Retinal pigment epithelial cell (primary cell): ENCODE measurements around the gene ADAMTSL5.
"Not testable (repeated sequence)": the region's sequence is repeated elsewhere in the genome, so short reads cannot be mapped to it uniquely, and the experiment has no call there.

ENCODE experiments used
- DNase-seq: peaks from one replicate; pipeline ENCODE4 v3.0.0-alpha.2; 2010; ENCODE audit warnings: low read depth
- H3K4me3 ChIP-seq: 2 replicates; pipeline ENCODE4 v1.5.1; 2011; ENCODE audit warnings: mild to moderate bottlenecking, low read length, control low read depth, moderate library complexity
- TF ChIP-seq, protein P1 (sequence below): conservative IDR thresholded peaks from 2 replicates; pipeline ENCODE4 v1.5.1; 2011; ENCODE audit warnings: low read depth, low read length, control low read depth, inconsistent platforms

Gene ADAMTSL5

DNA sequence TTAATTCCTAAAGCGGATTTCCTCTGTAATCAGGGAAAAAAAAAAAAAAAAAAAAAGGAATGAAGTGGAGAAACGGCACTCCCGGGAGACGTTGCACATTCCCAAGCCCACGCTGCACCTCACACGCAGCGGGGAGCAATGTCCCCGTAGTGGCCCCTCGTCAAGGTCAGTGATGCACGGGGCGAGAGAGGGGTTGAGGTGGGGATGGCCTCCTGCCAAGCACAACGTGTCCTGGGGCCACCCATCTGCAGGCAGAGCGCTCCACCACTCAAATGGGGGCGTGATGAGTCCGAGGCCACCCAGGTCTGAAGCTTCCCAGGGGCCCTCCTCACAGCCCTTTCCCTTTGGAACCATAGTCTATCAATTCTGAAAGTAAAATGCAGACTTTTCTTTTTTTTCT, 26.2 kb upstream of the ADAMTSL5 start:
- no peak for DNase-seq
- no peak overlapping the region for H3K4me3 ChIP-seq
- TF ChIP-seq, protein P1, sequence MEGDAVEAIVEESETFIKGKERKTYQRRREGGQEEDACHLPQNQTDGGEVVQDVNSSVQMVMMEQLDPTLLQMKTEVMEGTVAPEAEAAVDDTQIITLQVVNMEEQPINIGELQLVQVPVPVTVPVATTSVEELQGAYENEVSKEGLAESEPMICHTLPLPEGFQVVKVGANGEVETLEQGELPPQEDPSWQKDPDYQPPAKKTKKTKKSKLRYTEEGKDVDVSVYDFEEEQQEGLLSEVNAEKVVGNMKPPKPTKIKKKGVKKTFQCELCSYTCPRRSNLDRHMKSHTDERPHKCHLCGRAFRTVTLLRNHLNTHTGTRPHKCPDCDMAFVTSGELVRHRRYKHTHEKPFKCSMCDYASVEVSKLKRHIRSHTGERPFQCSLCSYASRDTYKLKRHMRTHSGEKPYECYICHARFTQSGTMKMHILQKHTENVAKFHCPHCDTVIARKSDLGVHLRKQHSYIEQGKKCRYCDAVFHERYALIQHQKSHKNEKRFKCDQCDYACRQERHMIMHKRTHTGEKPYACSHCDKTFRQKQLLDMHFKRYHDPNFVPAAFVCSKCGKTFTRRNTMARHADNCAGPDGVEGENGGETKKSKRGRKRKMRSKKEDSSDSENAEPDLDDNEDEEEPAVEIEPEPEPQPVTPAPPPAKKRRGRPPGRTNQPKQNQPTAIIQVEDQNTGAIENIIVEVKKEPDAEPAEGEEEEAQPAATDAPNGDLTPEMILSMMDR: no peak

DNA sequence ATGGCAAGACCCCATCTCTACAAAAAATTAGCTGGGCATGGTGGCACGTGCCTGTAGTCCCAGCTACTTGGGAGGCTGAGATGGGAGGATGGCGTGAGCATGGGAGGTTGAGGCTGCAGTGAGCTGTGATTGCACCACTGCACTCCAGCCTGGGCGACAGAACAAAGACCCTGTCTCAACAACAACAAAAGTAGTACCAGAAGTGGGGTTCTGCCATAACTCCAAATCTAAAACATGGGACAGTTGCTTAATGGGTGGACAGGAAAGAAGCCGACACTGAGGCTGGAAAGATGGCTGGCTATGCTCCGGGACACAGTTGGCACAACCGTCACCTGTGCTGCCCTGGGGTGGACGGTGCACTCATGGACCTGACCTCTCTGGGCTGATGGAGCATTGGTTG, 22.9 kb upstream of the ADAMTSL5 start:
- DNase-seq, H3K4me3 ChIP-seq: not testable (repeated sequence)

DNA sequence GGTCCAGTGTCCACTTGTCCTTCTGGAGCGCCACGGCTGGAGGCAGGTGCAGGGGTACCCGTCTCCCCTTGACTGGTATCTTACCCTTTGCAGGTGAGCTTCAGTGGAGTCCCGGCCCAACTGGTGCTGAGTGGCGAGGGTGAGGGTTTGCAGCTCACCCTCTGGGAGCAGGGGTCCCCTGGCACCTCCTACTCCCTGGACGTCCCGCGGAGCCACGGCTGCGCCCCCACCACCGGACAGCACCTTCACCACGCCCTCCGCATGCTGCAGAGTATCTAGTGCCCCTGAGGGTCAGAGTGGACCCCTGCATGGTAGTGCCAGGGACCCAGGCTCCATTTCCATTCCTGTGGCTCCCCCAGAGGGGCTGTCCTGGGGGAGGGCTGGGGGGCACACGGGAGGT, 22.2 kb upstream of the ADAMTSL5 start:
- TF ChIP-seq, protein P1: no peak
- H3K4me3 ChIP-seq: no peak overlapping the region
- DNase-seq: no peak

DNA sequence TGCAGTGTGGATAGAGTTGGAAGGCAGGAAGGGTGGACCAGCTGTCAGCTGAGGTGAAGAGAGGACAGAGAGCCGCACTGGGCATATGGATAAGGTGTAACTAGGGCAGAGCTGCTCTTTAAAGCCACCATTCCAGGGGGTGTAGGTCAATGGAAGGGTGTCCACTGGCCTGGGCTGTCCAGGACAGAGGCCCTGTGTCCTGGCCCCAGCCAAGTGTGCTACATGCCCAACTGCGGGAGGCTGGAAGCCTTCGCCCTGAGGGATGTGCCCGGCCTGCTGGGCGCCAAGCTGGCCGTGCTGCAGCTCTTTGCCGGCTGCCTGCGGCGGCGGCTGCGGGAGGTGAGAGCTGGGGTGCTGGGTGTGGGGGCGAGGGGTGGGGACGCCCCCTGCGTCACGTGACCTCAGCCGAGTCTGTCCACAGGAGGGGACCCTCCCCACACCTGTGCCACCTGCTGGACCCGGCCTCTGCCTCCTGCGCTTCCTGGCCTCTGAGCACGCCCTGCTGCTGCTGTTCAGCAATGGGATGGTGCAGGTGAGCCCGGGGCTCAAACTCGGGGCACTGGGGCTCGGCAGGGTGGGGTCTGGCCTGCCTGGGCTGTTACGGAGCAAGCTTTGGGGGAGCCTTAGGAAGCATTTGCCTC, 20.8 kb upstream of the ADAMTSL5 start:
- DNase-seq: no peak
- TF ChIP-seq, protein P1: no peak

DNA sequence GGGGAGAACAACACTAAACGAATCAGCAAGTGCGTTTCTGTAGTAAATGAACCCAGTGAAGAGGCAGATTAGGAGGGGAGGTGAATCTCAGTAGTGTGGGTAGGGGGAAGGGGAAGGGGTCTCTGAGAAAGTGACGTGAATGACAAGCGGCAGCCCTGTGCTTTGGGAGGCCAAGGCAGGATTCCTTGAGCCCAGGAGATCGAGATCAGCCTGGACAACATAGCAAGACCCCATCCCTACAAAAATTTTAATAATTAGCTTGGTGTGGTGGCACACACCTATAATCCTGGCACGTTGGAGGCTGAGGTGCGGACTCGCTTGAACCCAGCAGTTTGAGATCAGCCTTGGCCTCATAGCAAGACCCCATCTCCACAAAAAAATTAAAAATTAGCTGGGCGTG, 19.2 kb upstream of the ADAMTSL5 start:
- TF ChIP-seq, protein P1: no peak
- DNase-seq: no peak
- no peak overlapping the region for H3K4me3 ChIP-seq

More for the DNA sequence above, 20.8 kb upstream of the ADAMTSL5 start:
- H3K4me3 ChIP-seq: no peak overlapping the region

DNA sequence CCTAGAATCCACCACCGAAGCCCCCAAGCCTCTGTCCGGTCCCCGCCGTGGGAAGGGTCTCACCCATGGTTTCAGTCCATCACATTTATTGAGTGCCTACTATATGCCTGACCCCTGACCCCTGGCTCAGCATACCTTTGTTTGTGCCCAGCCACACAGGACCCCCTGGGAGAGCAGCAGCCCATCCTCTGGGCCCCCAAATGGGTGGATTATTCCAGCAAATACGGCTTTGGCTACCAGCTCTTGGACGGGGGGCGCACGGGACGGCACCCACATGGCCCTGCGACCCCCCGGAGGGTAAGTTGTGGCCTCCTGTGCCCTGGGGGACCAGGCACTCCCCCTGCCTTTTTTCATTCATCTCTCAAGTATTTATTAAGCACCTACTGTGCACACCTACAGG, 18.8 kb upstream of the ADAMTSL5 start:
- no peak for DNase-seq
- TF ChIP-seq, protein P1: no peak
- no peak overlapping the region for H3K4me3 ChIP-seq

DNA sequence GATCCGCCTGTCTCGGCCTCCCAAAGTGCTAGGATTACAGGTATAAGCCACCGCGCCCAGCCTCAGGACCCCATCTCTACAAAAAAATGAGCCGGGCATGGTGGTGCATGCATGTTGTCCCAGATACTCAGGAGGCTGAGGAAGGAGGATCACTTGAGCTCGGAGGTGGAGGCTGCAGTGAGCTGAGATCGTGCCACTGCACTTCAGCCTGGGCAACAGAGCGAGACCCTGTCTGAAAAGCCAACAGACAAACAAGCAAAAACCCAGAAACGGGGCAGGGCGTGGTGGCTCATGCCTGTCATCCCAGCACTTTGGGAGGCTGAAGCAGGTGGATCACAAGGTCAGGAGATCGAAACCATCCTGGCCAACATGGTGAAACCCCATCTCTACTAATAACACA, 18.0 kb upstream of the ADAMTSL5 start:
- not testable (repeated sequence) for DNase-seq, H3K4me3 ChIP-seq

DNA sequence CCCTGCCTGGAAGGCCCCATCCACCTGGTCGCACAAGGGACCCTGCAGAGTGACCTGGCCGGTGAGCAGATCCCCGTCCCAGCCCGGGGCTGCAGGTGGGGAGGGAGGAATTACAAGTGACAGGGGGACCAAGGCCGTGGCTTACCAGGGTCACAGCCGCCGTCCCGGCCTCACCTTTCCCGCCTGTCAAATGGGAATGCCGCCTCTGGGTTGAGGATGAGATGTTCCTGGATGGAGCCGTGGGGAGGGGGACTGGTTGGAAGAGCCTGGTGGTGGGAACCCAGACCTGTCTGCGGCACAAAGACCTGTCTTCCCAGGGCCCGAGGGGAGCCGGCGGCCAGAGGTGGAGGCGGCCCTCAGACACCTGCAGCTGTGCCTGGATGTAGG, 16.6 kb upstream of the ADAMTSL5 start:
- no peak overlapping the region for H3K4me3 ChIP-seq
- TF ChIP-seq, protein P1: no peak
- DNase-seq: no peak
